H1 (cell line): ENCODE results near the gene GABPA. TPM values are rescaled to one million over a fixed set of nuclear protein-coding genes. Genes with fewer than 3 reads are reported as not detected.

Experiments
- NANOG ChIP-seq: IDR thresholded peaks from 2 replicates; pipeline ENCODE4 v1.6.1; 2011; ENCODE audit warnings: low read length, low read depth, mild to moderate bottlenecking, inconsistent platforms; ENCODE audit not compliant: insufficient read depth, poor library complexity, severe bottlenecking
- PHF8 ChIP-seq: fragments of 200-600 bp; sonication (generic); conservative IDR thresholded peaks from 2 replicates; pipeline ENCODE4 v1.7.1; 2012; ENCODE audit warnings: low read depth, mild to moderate bottlenecking, inconsistent platforms, low read length, moderate library complexity
- POU5F1 ChIP-seq: IDR thresholded peaks from 2 replicates; pipeline ENCODE4 v1.6.1; 2011; ENCODE audit warnings: low read depth, mild to moderate bottlenecking, low read length, moderate library complexity
- RBBP5 ChIP-seq: IDR thresholded peaks from 2 replicates; pipeline ENCODE4 v1.7.1; 2012; ENCODE audit warnings: low read depth, mild to moderate bottlenecking, inconsistent platforms, low read length, moderate library complexity, borderline replicate concordance
- SAP30 ChIP-seq: fragments of 300-600 bp; sonication (generic); IDR thresholded peaks from 2 replicates; pipeline ENCODE4 v1.7.1; 2012; ENCODE audit warnings: low read length, moderate library complexity, mild to moderate bottlenecking, inconsistent platforms; ENCODE audit not compliant: insufficient read depth, insufficient replicate concordance
- polyA plus RNA-seq, 7 experiments: library from polyadenylated mRNA; depleted of rRNA in 3 of 7; stranded (reverse) in 5 of 7; unstranded in 2 of 7; fragments of >200 nt in 5 of 7; fragments of 200-250 nt in 2 of 7; gene quantifications; 1 replicate in 5 of 7; 2 replicates in 1 of 7; 4 replicates in 1 of 7; pipeline versions ENCODE4 v1.2.1 to v1.2.3, GENCODE V29; 2011 to 2013; ENCODE audit warnings: missing spikeins in 2 of 7, mixed read lengths in 2 of 7
- total RNA-seq: library from RNA; stranded (reverse); fragmentation: NEBNext Ultra II Directional; extraction: Animal tissue kit (Norgen Biotek cat#: 25700); gene quantifications from 2 replicates; pipeline ENCODE4 v1.2.1, GENCODE V29; 2021

Gene GABPA
- total and polyA plus RNA-seq, 2 of the 8 experiments (the other 6 are each of a cell fraction or from before 2014, with no cell fraction given), result 5.2 to 22.2 TPM

GRCh38 chr21:25700741-25701140, 34.0 kb upstream of the GABPA start (continued):
- no peak for TF ChIP-seq NANOG
- no peak for TF ChIP-seq RBBP5
- TF ChIP-seq PHF8, result no peak
- TF ChIP-seq SAP30, result no peak
- no peak for TF ChIP-seq POU5F1
